GM23338 (cell line): ENCODE results near the gene EXD3.
"Not testable (repeated sequence)": the region's sequence is repeated elsewhere in the genome, so short reads cannot be mapped to it uniquely, and the experiment has no call there.

ENCODE experiments used
- CREB1 ChIP-seq: fragments of 250-450 bp; sonication (Bioruptor Pico); IDR thresholded peaks from 2 replicates; pipeline ENCODE4 v1.5.0; 2020; ENCODE audit warnings: low read depth, mild to moderate bottlenecking, moderate library complexity
- ETS1 ChIP-seq: IDR thresholded peaks from 2 replicates; pipeline ENCODE4 v1.6.1; 2016; ENCODE audit warnings: antibody characterized with exemption
- EZH2 ChIP-seq: fragments of 200-600 bp; sonication (generic); IDR thresholded peaks from one replicate; pipeline ENCODE4 v1.8.0; 2017; ENCODE audit warnings: antibody characterized with exemption, mild to moderate bottlenecking, low read depth; ENCODE audit not compliant: unreplicated experiment
- EZH2phosphoT487 ChIP-seq: fragments of 200-600 bp; sonication (generic); IDR thresholded peaks from one replicate; pipeline ENCODE4 v1.8.1; 2018; ENCODE audit warnings: antibody characterized with exemption; ENCODE audit not compliant: unreplicated experiment
- JUNB ChIP-seq: IDR thresholded peaks from one replicate; pipeline ENCODE4 v1.6.1; 2016; ENCODE audit warnings: antibody characterized with exemption; ENCODE audit not compliant: unreplicated experiment
- NANOG ChIP-seq: IDR thresholded peaks from 2 replicates; pipeline ENCODE4 v1.6.1; 2016; ENCODE audit warnings: antibody characterized with exemption, borderline replicate concordance
- POLR2AphosphoS5 ChIP-seq: IDR thresholded peaks from 2 replicates; pipeline ENCODE4 v1.6.1; 2016; ENCODE audit warnings: antibody characterized with exemption, low read depth
- REST ChIP-seq: IDR thresholded peaks from one replicate; pipeline ENCODE4 v1.6.1; 2018; ENCODE audit warnings: antibody characterized with exemption; ENCODE audit not compliant: unreplicated experiment
- STAT1 ChIP-seq: IDR thresholded peaks from one replicate; pipeline ENCODE4 v1.6.1; 2016; ENCODE audit warnings: antibody characterized with exemption; ENCODE audit not compliant: unreplicated experiment
- ZNF114 ChIP-seq: fragments of 250-450 bp; sonication (Bioruptor Pico); IDR thresholded peaks from 2 replicates; pipeline ENCODE4 v1.5.0; 2020; ENCODE audit warnings: mild to moderate bottlenecking, moderate library complexity
- ZNF331 ChIP-seq: fragments of 250-450 bp; sonication (Bioruptor Pico); IDR thresholded peaks from 2 replicates; pipeline ENCODE4 v1.5.0; 2020; ENCODE audit warnings: low read depth, mild to moderate bottlenecking, moderate library complexity
- TF ChIP-seq, protein P1 (sequence below), 2 experiments: fragments of 200-600 bp in 1 of 2; sonication (generic) in 1 of 2; conservative IDR thresholded peaks; 2 replicates each; pipeline versions ENCODE4 v1.5.1 to v1.6.1; 2016 to 2017; ENCODE audit warnings: antibody characterized with exemption in 2 of 2, low read depth in 2 of 2, mild to moderate bottlenecking in 2 of 2, moderate library complexity in 1 of 2
- TF ChIP-seq, protein P2 (sequence below): fragments of 250-450 bp; sonication (Bioruptor Pico); IDR thresholded peaks from 2 replicates; pipeline ENCODE4 v1.5.0; 2020; ENCODE audit warnings: mild to moderate bottlenecking, moderate library complexity

GRCh38 chr9:137378688-137379410 lies 44.1 kb downstream of the EXD3 start:
- TF ChIP-seq, protein P1, sequence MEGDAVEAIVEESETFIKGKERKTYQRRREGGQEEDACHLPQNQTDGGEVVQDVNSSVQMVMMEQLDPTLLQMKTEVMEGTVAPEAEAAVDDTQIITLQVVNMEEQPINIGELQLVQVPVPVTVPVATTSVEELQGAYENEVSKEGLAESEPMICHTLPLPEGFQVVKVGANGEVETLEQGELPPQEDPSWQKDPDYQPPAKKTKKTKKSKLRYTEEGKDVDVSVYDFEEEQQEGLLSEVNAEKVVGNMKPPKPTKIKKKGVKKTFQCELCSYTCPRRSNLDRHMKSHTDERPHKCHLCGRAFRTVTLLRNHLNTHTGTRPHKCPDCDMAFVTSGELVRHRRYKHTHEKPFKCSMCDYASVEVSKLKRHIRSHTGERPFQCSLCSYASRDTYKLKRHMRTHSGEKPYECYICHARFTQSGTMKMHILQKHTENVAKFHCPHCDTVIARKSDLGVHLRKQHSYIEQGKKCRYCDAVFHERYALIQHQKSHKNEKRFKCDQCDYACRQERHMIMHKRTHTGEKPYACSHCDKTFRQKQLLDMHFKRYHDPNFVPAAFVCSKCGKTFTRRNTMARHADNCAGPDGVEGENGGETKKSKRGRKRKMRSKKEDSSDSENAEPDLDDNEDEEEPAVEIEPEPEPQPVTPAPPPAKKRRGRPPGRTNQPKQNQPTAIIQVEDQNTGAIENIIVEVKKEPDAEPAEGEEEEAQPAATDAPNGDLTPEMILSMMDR (conservative IDR thresholded peaks at IDR 0.05; ENCODE audit: low read depth in 2 of 2) = not testable (repeated sequence)
- TF ChIP-seq EZH2; REST; CREB1 (CRISPR knock-in tag); POLR2AphosphoS5; JUNB; ZNF114 (CRISPR knock-in tag); EZH2phosphoT487; ZNF331 (CRISPR knock-in tag); STAT1; NANOG; ETS1: not testable (repeated sequence)
- TF ChIP-seq, protein P2, sequence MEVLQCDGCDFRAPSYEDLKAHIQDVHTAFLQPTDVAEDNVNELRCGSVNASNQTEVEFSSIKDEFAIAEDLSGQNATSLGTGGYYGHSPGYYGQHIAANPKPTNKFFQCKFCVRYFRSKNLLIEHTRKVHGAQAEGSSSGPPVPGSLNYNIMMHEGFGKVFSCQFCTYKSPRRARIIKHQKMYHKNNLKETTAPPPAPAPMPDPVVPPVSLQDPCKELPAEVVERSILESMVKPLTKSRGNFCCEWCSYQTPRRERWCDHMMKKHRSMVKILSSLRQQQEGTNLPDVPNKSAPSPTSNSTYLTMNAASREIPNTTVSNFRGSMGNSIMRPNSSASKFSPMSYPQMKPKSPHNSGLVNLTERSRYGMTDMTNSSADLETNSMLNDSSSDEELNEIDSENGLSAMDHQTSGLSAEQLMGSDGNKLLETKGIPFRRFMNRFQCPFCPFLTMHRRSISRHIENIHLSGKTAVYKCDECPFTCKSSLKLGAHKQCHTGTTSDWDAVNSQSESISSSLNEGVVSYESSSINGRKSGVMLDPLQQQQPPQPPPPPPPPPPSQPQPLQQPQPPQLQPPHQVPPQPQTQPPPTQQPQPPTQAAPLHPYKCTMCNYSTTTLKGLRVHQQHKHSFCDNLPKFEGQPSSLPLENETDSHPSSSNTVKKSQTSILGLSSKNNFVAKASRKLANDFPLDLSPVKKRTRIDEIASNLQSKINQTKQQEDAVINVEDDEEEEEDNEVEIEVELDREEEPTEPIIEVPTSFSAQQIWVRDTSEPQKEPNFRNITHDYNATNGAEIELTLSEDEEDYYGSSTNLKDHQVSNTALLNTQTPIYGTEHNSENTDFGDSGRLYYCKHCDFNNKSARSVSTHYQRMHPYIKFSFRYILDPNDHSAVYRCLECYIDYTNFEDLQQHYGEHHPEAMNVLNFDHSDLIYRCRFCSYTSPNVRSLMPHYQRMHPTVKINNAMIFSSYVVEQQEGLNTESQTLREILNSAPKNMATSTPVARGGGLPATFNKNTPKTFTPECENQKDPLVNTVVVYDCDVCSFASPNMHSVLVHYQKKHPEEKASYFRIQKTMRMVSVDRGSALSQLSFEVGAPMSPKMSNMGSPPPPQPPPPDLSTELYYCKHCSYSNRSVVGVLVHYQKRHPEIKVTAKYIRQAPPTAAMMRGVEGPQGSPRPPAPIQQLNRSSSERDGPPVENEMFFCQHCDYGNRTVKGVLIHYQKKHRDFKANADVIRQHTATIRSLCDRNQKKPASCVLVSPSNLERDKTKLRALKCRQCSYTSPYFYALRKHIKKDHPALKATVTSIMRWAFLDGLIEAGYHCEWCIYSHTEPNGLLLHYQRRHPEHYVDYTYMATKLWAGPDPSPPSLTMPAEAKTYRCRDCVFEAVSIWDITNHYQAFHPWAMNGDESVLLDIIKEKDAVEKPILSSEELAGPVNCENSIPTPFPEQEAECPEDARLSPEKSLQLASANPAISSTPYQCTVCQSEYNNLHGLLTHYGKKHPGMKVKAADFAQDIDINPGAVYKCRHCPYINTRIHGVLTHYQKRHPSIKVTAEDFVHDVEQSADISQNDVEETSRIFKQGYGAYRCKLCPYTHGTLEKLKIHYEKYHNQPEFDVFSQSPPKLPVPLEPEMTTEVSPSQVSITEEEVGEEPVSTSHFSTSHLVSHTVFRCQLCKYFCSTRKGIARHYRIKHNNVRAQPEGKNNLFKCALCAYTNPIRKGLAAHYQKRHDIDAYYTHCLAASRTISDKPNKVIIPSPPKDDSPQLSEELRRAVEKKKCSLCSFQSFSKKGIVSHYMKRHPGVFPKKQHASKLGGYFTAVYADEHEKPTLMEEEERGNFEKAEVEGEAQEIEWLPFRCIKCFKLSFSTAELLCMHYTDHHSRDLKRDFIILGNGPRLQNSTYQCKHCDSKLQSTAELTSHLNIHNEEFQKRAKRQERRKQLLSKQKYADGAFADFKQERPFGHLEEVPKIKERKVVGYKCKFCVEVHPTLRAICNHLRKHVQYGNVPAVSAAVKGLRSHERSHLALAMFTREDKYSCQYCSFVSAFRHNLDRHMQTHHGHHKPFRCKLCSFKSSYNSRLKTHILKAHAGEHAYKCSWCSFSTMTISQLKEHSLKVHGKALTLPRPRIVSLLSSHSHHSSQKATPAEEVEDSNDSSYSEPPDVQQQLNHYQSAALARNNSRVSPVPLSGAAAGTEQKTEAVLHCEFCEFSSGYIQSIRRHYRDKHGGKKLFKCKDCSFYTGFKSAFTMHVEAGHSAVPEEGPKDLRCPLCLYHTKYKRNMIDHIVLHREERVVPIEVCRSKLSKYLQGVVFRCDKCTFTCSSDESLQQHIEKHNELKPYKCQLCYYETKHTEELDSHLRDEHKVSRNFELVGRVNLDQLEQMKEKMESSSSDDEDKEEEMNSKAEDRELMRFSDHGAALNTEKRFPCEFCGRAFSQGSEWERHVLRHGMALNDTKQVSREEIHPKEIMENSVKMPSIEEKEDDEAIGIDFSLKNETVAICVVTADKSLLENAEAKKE (CRISPR knock-in tag) = not testable (repeated sequence)
